GM18526 (cell line): ENCODE measurements around the gene ATMIN.

Experiments used
- POLR2A ChIP-seq: IDR thresholded peaks from 3 replicates; pipeline ENCODE4 v1.6.1; 2011; ENCODE audit not compliant: insufficient read length; ENCODE audit errors: extremely low read depth

ATMIN gene

GRCh38 chr16:81035398-81035974, at the start of gene ATMIN:
Gene ATMIN, plus strand, starts transcription at chr16:81035842. Its CDS starts 29 bp downstream, at chr16:81035871.
- TF ChIP-seq POLR2A, result peak; percentile 53

GRCh38 chr16:80986557-80986956, 49.1 kb upstream of the ATMIN start:
- TF ChIP-seq POLR2A, result no peak

GRCh38 chr16:80988756-80989155, 46.9 kb upstream of the ATMIN start:
- no peak for TF ChIP-seq POLR2A

- TF ChIP-seq POLR2A, result no peak
Observed at GRCh38 chr16:80989801-80990200, 45.8 kb upstream of the ATMIN start.

GRCh38 chr16:80990577-80990976, 45.1 kb upstream of the ATMIN start:
- TF ChIP-seq POLR2A, result no peak

- TF ChIP-seq POLR2A, result no peak
Observed at GRCh38 chr16:80990978-80991377, 44.7 kb upstream of the ATMIN start.

- no peak for TF ChIP-seq POLR2A
Observed at GRCh38 chr16:80991792-80992430, 43.7 kb upstream of the ATMIN start.

GRCh38 chr16:80992676-80993293, 42.9 kb upstream of the ATMIN start:
- no peak for TF ChIP-seq POLR2A

GRCh38 chr16:80993307-80993706, 42.3 kb upstream of the ATMIN start:
- no peak for TF ChIP-seq POLR2A

- TF ChIP-seq POLR2A, result no peak
Observed at GRCh38 chr16:80993834-80994233, 41.8 kb upstream of the ATMIN start.

GRCh38 chr16:80994451-80994850, 41.2 kb upstream of the ATMIN start:
- no peak for TF ChIP-seq POLR2A

- no peak for TF ChIP-seq POLR2A
Observed at GRCh38 chr16:80996688-80997138, 38.9 kb upstream of the ATMIN start.

GRCh38 chr16:80997139-80997798, 38.4 kb upstream of the ATMIN start:
- no peak for TF ChIP-seq POLR2A

GRCh38 chr16:80997964-80998620, 37.5 kb upstream of the ATMIN start:
- TF ChIP-seq POLR2A, result no peak

- TF ChIP-seq POLR2A, result no peak
Observed at GRCh38 chr16:81000873-81001272, 34.8 kb upstream of the ATMIN start.

GRCh38 chr16:81001330-81001729, 34.3 kb upstream of the ATMIN start:
- no peak for TF ChIP-seq POLR2A

GRCh38 chr16:81003064-81003463, 32.6 kb upstream of the ATMIN start:
- no peak for TF ChIP-seq POLR2A
